Islet precursor cell (in vitro differentiated cells): ENCODE measurements around the gene HOXB9.
A peak's percentile ranks its signal among the peaks of the same experiment; 100 is the strongest.

Experiments used
- DNase-seq: peaks from one replicate; pipeline ENCODE4 v3.0.0-alpha.2; 2018

The HOXB9 gene

GRCh38 chr17:48626245-48627117 lies at the start of gene HOXB9:
HOXB9 (minus strand) TSS chr17:48626358; CDS start chr17:48626269, 89 bp downstream.
- DNase-seq, result peak; percentile 87

GRCh38 chr17:48672340-48672739 lies 46.2 kb upstream of the HOXB9 start:
- no peak for DNase-seq

- DNase-seq, result peak; percentile 89
These were observed 45.6 kb upstream of the HOXB9 start for GRCh38 chr17:48671697-48672171.

- DNase-seq, result no peak
These were observed 37.2 kb upstream of the HOXB9 start for GRCh38 chr17:48663134-48663924.

GRCh38 chr17:48655913-48656312 lies 29.8 kb upstream of the HOXB9 start:
- DNase-seq, result no peak

- DNase-seq, result no peak
These were observed 23.6 kb upstream of the HOXB9 start for GRCh38 chr17:48649741-48650140.

- no peak for DNase-seq
These were observed 21.7 kb upstream of the HOXB9 start for GRCh38 chr17:48647963-48648245.

GRCh38 chr17:48647103-48647962 lies 21.2 kb upstream of the HOXB9 start:
- peak; percentile 85 for DNase-seq

GRCh38 chr17:48646183-48647102 lies 20.3 kb upstream of the HOXB9 start:
- peak; percentile 95 for DNase-seq

GRCh38 chr17:48645639-48646182 lies 19.6 kb upstream of the HOXB9 start:
- DNase-seq, result no peak

GRCh38 chr17:48644910-48645557 lies 18.9 kb upstream of the HOXB9 start:
- peak; percentile 54 for DNase-seq

GRCh38 chr17:48644159-48644558 lies 18.0 kb upstream of the HOXB9 start:
- DNase-seq, result peak; percentile 47

GRCh38 chr17:48643697-48644012 lies 17.5 kb upstream of the HOXB9 start:
- no peak for DNase-seq

GRCh38 chr17:48642843-48643696 lies 16.9 kb upstream of the HOXB9 start:
- no peak for DNase-seq

GRCh38 chr17:48642059-48642842 lies 16.1 kb upstream of the HOXB9 start:
- peak; percentile 98 for DNase-seq

- DNase-seq, result peak; percentile 55
These were observed 15.4 kb upstream of the HOXB9 start for GRCh38 chr17:48641541-48642058.

GRCh38 chr17:48640858-48641180 lies 14.7 kb upstream of the HOXB9 start:
- DNase-seq, result no peak

GRCh38 chr17:48639982-48640857 lies 14.1 kb upstream of the HOXB9 start:
- DNase-seq, result peak; percentile 52
